ENCODE data around the gene SKP2. TPM values are rescaled to one million over a fixed set of nuclear protein-coding genes. Genes with fewer than 3 reads are reported as not detected.

SKP2 gene
- total RNA-seq, 1 experiment from 2014 or later: 21.5 TPM

DNA sequence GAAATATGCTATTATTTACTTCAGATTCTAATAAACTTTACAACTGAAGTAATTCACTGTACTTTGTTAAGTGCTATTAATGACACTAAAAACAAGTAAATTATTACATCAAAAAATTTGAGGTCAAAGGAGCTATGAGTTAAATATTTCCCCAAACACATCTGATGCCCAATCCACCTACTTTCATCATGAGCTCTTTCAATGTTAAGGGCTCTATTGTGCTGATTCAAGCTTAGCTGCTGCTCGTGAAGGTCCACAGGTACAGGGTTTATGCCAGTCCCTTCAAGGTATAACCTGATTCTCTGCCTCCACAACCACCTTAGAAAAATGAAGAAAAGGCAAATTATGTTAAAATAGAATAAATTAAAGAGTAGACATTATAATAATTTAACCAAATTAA, 65.7 kb downstream of the SKP2 start:
- DNase-seq (ENCODE audit: low read depth, low spot score) (no peak), ATAC-seq (no peak)
- BruUV-seq (replicated peaks): no TSS peak
- Histone ChIP-seq H3K4me1 (ENCODE audit: control insufficient read depth, insufficient read depth, low read length) (no peaks in the 10 kb centered on the region), H3K4me3 (ENCODE audit: low read depth in 2 of 2, low read length in 2 of 2) (no peak overlapping the region), H3K27ac (ENCODE audit: low read length) (no peak overlapping the region), H3K36me3 (ENCODE audit: control insufficient read depth, insufficient read depth, low read length) (peaks cover 14% of the 10 kb centered on the region), H3K9me3 (ENCODE audit: control insufficient read depth, insufficient read depth, low read depth, low read length) (no peaks in the 10 kb centered on the region), H3K27me3 (ENCODE audit: control insufficient read depth, insufficient read depth, low read length) (no peaks in the 10 kb centered on the region)
- in situ Hi-C loops (cut with HindIII; ENCODE audit: low pct_unique_long_range_greater_than_20kb, low sequenced_read_pairs) (no loop called here), intact Hi-C loops (cut with micrococcal nuclease; ENCODE audit: unreplicated experiment) (no loop called here)
- ChIA-PET CTCF (interaction anchor here (0.5 kb wide), 1 partner anchor 78 kb away, joined by 5 read pairs; no protein-coding TSS in a partner anchor), POLR2A (interaction anchor here (1.3 kb wide), 1 partner anchor 24 kb away, joined by 6 read pairs; the partner anchor contains the start of gene NADK2)
- TF ChIP-seq, protein P1, sequence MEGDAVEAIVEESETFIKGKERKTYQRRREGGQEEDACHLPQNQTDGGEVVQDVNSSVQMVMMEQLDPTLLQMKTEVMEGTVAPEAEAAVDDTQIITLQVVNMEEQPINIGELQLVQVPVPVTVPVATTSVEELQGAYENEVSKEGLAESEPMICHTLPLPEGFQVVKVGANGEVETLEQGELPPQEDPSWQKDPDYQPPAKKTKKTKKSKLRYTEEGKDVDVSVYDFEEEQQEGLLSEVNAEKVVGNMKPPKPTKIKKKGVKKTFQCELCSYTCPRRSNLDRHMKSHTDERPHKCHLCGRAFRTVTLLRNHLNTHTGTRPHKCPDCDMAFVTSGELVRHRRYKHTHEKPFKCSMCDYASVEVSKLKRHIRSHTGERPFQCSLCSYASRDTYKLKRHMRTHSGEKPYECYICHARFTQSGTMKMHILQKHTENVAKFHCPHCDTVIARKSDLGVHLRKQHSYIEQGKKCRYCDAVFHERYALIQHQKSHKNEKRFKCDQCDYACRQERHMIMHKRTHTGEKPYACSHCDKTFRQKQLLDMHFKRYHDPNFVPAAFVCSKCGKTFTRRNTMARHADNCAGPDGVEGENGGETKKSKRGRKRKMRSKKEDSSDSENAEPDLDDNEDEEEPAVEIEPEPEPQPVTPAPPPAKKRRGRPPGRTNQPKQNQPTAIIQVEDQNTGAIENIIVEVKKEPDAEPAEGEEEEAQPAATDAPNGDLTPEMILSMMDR (IDR thresholded peaks at IDR 0.05): no peak
- no peak for TF ChIP-seq TCF7L2 (IDR thresholded peaks at IDR 0.05; ENCODE audit: low read depth, low read length)
- TF ChIP-seq POLR2AphosphoS5 (IDR thresholded peaks at IDR 0.05; ENCODE audit: low read depth, low read length): no peak
- no peak for TF ChIP-seq SIN3A (IDR thresholded peaks at IDR 0.05; ENCODE audit: borderline replicate concordance, insufficient read depth, low read depth, low read length)
- TF ChIP-seq, protein P2, sequence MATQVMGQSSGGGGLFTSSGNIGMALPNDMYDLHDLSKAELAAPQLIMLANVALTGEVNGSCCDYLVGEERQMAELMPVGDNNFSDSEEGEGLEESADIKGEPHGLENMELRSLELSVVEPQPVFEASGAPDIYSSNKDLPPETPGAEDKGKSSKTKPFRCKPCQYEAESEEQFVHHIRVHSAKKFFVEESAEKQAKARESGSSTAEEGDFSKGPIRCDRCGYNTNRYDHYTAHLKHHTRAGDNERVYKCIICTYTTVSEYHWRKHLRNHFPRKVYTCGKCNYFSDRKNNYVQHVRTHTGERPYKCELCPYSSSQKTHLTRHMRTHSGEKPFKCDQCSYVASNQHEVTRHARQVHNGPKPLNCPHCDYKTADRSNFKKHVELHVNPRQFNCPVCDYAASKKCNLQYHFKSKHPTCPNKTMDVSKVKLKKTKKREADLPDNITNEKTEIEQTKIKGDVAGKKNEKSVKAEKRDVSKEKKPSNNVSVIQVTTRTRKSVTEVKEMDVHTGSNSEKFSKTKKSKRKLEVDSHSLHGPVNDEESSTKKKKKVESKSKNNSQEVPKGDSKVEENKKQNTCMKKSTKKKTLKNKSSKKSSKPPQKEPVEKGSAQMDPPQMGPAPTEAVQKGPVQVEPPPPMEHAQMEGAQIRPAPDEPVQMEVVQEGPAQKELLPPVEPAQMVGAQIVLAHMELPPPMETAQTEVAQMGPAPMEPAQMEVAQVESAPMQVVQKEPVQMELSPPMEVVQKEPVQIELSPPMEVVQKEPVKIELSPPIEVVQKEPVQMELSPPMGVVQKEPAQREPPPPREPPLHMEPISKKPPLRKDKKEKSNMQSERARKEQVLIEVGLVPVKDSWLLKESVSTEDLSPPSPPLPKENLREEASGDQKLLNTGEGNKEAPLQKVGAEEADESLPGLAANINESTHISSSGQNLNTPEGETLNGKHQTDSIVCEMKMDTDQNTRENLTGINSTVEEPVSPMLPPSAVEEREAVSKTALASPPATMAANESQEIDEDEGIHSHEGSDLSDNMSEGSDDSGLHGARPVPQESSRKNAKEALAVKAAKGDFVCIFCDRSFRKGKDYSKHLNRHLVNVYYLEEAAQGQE (IDR thresholded peaks at IDR 0.05; ENCODE audit: insufficient read depth in 1 of 2, low read depth in 2 of 2, low read length in 1 of 2): no peak

DNA sequence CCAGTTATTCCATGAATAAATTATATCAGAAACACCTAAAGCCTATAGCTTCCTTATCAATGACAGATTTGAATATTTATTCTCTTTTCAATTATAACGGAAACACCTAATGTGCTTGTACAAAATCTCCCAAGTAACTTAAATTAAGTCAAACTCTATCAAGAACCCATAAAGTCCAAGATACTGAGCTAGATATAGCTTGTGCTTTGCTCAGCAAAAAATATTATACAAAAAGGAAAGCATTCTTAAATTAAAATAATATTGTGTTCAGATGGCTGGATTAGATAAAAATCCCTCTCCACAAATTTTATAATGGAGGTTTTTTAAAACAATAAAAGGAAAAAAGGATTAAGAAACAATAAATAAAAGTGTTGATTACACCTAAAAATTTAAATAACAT, 66.1 kb downstream of the SKP2 start:
- Histone ChIP-seq H3K36me3 (ENCODE audit: control insufficient read depth, insufficient read depth, low read length) (peaks cover 14% of the 10 kb centered on the region), H3K4me1 (ENCODE audit: control insufficient read depth, insufficient read depth, low read length) (no peaks in the 10 kb centered on the region), H3K9me3 (ENCODE audit: control insufficient read depth, insufficient read depth, low read depth, low read length) (no peaks in the 10 kb centered on the region), H3K27me3 (ENCODE audit: control insufficient read depth, insufficient read depth, low read length) (no peaks in the 10 kb centered on the region), H3K27ac (ENCODE audit: low read length) (no peak overlapping the region), H3K4me3 (ENCODE audit: low read depth in 2 of 2, low read length in 2 of 2) (no peak overlapping the region)
- DNase-seq (ENCODE audit: low read depth, low spot score): no peak
- TF ChIP-seq TCF7L2 (IDR thresholded peaks at IDR 0.05; ENCODE audit: low read depth, low read length) (no peak), POLR2AphosphoS5 (IDR thresholded peaks at IDR 0.05; ENCODE audit: low read depth, low read length) (no peak), SIN3A (IDR thresholded peaks at IDR 0.05; ENCODE audit: borderline replicate concordance, insufficient read depth, low read depth, low read length) (no peak)
- TF ChIP-seq, protein P1 (IDR thresholded peaks at IDR 0.05): no peak
- TF ChIP-seq, protein P2 (IDR thresholded peaks at IDR 0.05; ENCODE audit: insufficient read depth in 1 of 2, low read depth in 2 of 2, low read length in 1 of 2): no peak
- CTCF ChIA-PET: no interaction called here
- POLR2A ChIA-PET: interaction anchor here (1.3 kb wide), 1 partner anchor 23 kb away, joined by 6 read pairs; the partner anchor contains the start of gene NADK2
- ATAC-seq: no peak
- intact Hi-C loops (cut with micrococcal nuclease; ENCODE audit: unreplicated experiment) (no loop called here), in situ Hi-C loops (cut with HindIII; ENCODE audit: low pct_unique_long_range_greater_than_20kb, low sequenced_read_pairs) (no loop called here)
- BruUV-seq (replicated peaks): no TSS peak
